HepG2 (cell line): ENCODE results near the gene NELL1. TPM values are rescaled to one million over a fixed set of nuclear protein-coding genes. Genes with fewer than 3 reads are reported as not detected.

Experiments used
- ATAC-seq: fragments of 200-7000 bp; cut with Tn5 transposase; 3 replicates; pipeline ENCODE4 v1.9.1; 2020; ENCODE audit warnings: mild to moderate bottlenecking, moderate library complexity
- BruUV-seq: library from RNA; stranded (reverse); fragments of 400-500 nt; replicated peaks from 2 replicates; lab custom pipeline; 2021; lab: Mats Ljungman, UMichigan
- CTCF ChIA-PET: fragments of 300-600 bp; formaldehyde crosslinking; extraction: SDS; loops from one replicate; lab custom pipeline; 2021; ENCODE audit warnings: low total read pairs, inconsistent platforms, low intra/inter-chr PET ratio; lab: Yijun Ruan, JAX
- POLR2A ChIA-PET: fragments of 350-600 bp; sonication (Branson Sonifier 250); formaldehyde crosslinking; loops from one replicate; lab custom pipeline; 2020; ENCODE audit warnings: antibody characterized with exemption, inconsistent platforms; lab: Yijun Ruan, JAX
- DNase-seq: peaks from one replicate; pipeline ENCODE4 v3.0.0-alpha.2; 2015; ENCODE audit warnings: low spot score
- FAIRE-seq: peaks from 3 replicates; lab custom pipeline; 2011; peaks lifted over from hg19 to GRCh38; lab: Jason Lieb, UNC
- H2AFZ ChIP-seq: one replicate; pipeline ENCODE4 v1.6.1; 2011; ENCODE audit warnings: low read length, inconsistent platforms
- H3K27ac ChIP-seq: fragments of 300-600 bp; 3 replicates; pipeline ENCODE4 v1.8.0; 2011; ENCODE audit warnings: mixed run types, mild to moderate bottlenecking, mixed read lengths, low read length, inconsistent platforms; ENCODE audit not compliant: insufficient read depth; ENCODE audit errors: extremely low read length
- H3K27me3 ChIP-seq, 2 experiments: fragments of 200-600 bp in 1 of 2; 2 replicates in 1 of 2; 3 replicates in 1 of 2; pipeline versions ENCODE4 v1.6.0 to v1.8.0; 2011; ENCODE audit warnings: low read length in 2 of 2, mild to moderate bottlenecking in 2 of 2, moderate library complexity in 2 of 2, inconsistent platforms in 1 of 2; ENCODE audit not compliant: insufficient read depth in 2 of 2, control insufficient read depth in 1 of 2
- H3K36me3 ChIP-seq, 2 experiments: fragments of 200-600 bp in 1 of 2; replicated peaks in 1 of 2; 2 replicates in 1 of 2; 3 replicates in 1 of 2; pipeline versions ENCODE4 v1.5.1 to v1.8.0; 2011; ENCODE audit warnings: low read length in 2 of 2, inconsistent platforms in 1 of 2; ENCODE audit not compliant: insufficient read depth in 2 of 2, control insufficient read depth in 1 of 2
- H3K4me1 ChIP-seq: 2 replicates; pipeline ENCODE4 v1.5.1; 2012; ENCODE audit warnings: low read length, inconsistent platforms; ENCODE audit not compliant: insufficient read depth
- H3K4me2 ChIP-seq: 2 replicates; pipeline ENCODE4 v1.6.0; 2011; ENCODE audit warnings: low read depth, low read length, inconsistent platforms
- H3K4me3 ChIP-seq, 3 experiments: fragments of 200-600 bp in 1 of 3; sonication (generic), shearing (Covaris generic) in 1 of 3; replicated peaks in 1 of 3; 2 replicates each; pipeline ENCODE4 v1.5.1; 2011 to 2016; ENCODE audit warnings: low read length in 3 of 3, inconsistent platforms in 2 of 3, low read depth in 2 of 3, mild to moderate bottlenecking in 2 of 3, control low read depth in 1 of 3, mixed read lengths in 1 of 3; ENCODE audit not compliant: insufficient read depth in 1 of 3
- H3K79me2 ChIP-seq: one replicate; pipeline ENCODE4 v1.6.1; 2011; ENCODE audit warnings: low read length, inconsistent platforms; ENCODE audit not compliant: insufficient read depth
- H3K9ac ChIP-seq: 2 replicates; pipeline ENCODE4 v1.6.0; 2011; ENCODE audit warnings: mild to moderate bottlenecking, low read depth, low read length, inconsistent platforms; ENCODE audit not compliant: insufficient read depth
- H3K9me3 ChIP-seq: 2 replicates; pipeline ENCODE4 v1.5.1; 2012; ENCODE audit warnings: mild to moderate bottlenecking, low read length
- H4K20me1 ChIP-seq: 2 replicates; pipeline ENCODE4 v1.6.0; 2011; ENCODE audit warnings: inconsistent platforms, mild to moderate bottlenecking, low read length, moderate library complexity; ENCODE audit not compliant: insufficient read depth
- MAFK ChIP-seq, 2 experiments: IDR thresholded peaks in 1 of 2; conservative IDR thresholded peaks in 1 of 2; 2 replicates each; pipeline ENCODE4 v1.6.1; 2011; ENCODE audit warnings: improper control_type of control experiment in 2 of 2, low read length in 2 of 2
- POLR2AphosphoS5 ChIP-seq: IDR thresholded peaks from 2 replicates; pipeline ENCODE4 v1.6.1; 2012; ENCODE audit warnings: low read depth, low read length
- TFDP2 ChIP-seq: sonication (generic); formaldehyde crosslinking; IDR thresholded peaks from 2 replicates; pipeline ENCODE4 v1.4.0; 2020; ENCODE audit warnings: missing genetic modification reagents
- ZFP36L2 ChIP-seq: sonication (generic); formaldehyde crosslinking; IDR thresholded peaks from 2 replicates; pipeline ENCODE4 v1.4.0; 2020; ENCODE audit warnings: missing genetic modification reagents
- ZNF234 ChIP-seq: sonication (generic); formaldehyde crosslinking; conservative IDR thresholded peaks from 2 replicates; pipeline ENCODE4 v1.5.1; 2020; ENCODE audit warnings: mild to moderate bottlenecking, missing genetic modification reagents
- WGBS: methylation state at CpG from one replicate; pipeline ENCODE4 v1.1.6; 2017; ENCODE audit warnings: low lambda C conversion rate; 5-methylcytosine and 5-hydroxymethylcytosine counted together
- in situ Hi-C: cut with HindIII; loops from 2 replicates; pipeline ENCODE4 v1.10.0; 2017; ENCODE audit warnings: low pct_unique_long_range_greater_than_20kb; ENCODE audit not compliant: extremely low pct_ligation_motif_present
- intact Hi-C: fragments of 100-400 bp; cut with micrococcal nuclease; formaldehyde crosslinking; loops from one replicate; pipeline ENCODE4 v1.10.0; 2022; ENCODE audit not compliant: unreplicated experiment
- polyA plus RNA-seq, 8 experiments: library from polyadenylated mRNA; depleted of rRNA in 3 of 8; stranded (reverse) in 7 of 8; unstranded in 1 of 8; fragments of >200 nt; fragmentation: Illumina TruSeq in 4 of 8; extraction: Trizol in 4 of 8; gene quantifications; 2 replicates each; pipeline versions ENCODE4 v1.2.1 to v1.2.3, GENCODE V29; 2011 to 2016; ENCODE audit warnings: low read depth in 4 of 8, missing spikeins in 1 of 8, mixed read lengths in 1 of 8; ENCODE audit not compliant: insufficient read depth in 1 of 8
- total RNA-seq, 5 experiments: library from RNA; depleted of rRNA; stranded (reverse); fragments of >200 nt; fragmentation: Illumina TruSeq; extraction: Trizol; gene quantifications; 2 replicates each; pipeline ENCODE4 v1.2.3, GENCODE V29; 2016; ENCODE audit warnings: low read depth in 1 of 5
- TF ChIP-seq, protein P1 (sequence below): sonication (generic); formaldehyde crosslinking; IDR thresholded peaks from 2 replicates; pipeline ENCODE4 v1.8.1; 2022; ENCODE audit warnings: mild to moderate bottlenecking, missing genetic modification reagents

Gene NELL1
- total and polyA plus RNA-seq, 2 of the 13 experiments (the other 11 are each of a cell fraction or from before 2014, with no cell fraction given): not detected

DNA sequence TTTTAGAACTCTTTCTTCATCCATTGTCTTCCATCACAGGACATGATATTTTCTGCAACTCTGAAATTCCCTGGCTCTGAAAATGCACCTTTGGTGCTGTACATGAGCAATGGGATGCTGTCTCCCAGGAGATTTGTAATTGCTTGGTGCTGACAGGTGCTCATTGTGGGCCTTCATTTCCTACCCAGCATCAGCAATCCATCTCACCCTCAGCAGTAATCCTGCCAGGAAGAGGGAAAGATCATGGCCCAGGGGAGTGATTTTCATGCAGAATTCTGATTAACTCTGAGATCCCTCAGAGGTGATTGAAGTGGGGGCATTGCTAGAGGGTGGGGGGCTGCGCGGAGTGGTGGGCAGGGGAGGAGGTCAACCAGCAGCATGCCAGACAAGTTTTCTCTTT is 651.7 kb downstream of the NELL1 start (continued):
- no peak for TF ChIP-seq TFDP2 (CRISPR knock-in tag)

DNA sequence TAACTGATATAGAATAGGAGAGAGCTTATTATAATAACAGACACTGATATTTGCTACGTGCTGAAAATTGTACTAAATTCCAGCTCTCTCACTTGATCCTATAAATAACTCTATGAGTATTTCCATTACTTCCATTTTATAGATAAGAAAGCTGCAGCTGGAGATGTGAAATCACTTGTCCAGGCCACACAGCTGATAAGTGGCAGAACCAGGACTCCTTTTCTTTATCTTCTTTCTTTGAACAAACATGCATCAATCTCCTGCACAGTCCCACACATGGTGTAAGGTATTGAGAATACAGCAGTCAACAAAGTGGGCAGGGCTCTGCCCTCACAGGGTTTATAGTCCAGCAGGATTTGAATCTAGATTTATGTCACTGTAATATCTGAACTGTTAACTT is 652.1 kb downstream of the NELL1 start:
- intact Hi-C loops: no loop called here
- no peak for ATAC-seq
- no peaks in the 10 kb centered on the region for H4K20me1 ChIP-seq
- ChIA-PET CTCF (no interaction called here), POLR2A (no interaction called here)
- 3% methylated on average over 1 of the region's 1 CpG for WGBS
- in situ Hi-C loops: no loop called here
- no peaks in the 10 kb centered on the region for H3K4me1 ChIP-seq
- no peaks in the 10 kb centered on the region for H3K36me3 ChIP-seq
- H3K27me3 ChIP-seq: no peaks in the 10 kb centered on the region
- no TSS peak for BruUV-seq
- TF ChIP-seq, protein P1, sequence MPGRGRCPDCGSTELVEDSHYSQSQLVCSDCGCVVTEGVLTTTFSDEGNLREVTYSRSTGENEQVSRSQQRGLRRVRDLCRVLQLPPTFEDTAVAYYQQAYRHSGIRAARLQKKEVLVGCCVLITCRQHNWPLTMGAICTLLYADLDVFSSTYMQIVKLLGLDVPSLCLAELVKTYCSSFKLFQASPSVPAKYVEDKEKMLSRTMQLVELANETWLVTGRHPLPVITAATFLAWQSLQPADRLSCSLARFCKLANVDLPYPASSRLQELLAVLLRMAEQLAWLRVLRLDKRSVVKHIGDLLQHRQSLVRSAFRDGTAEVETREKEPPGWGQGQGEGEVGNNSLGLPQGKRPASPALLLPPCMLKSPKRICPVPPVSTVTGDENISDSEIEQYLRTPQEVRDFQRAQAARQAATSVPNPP: no peak
- no peak for TF ChIP-seq MAFK (conservative IDR thresholded peaks at IDR 0.05 in 1 of 2, IDR thresholded peaks at IDR 0.05 in 1 of 2; ENCODE audit: low read length in 2 of 2)
- TF ChIP-seq ZNF234 (CRISPR knock-in tag): no peak
- no peak for TF ChIP-seq POLR2AphosphoS5
- no peak for TF ChIP-seq ZFP36L2 (CRISPR knock-in tag)
- DNase-seq: no peak
- H3K4me2 ChIP-seq: no peak overlapping the region
- no peak overlapping the region for H3K9ac ChIP-seq
- H3K27ac ChIP-seq: no peak overlapping the region
- H2AFZ ChIP-seq: no peak overlapping the region
- no peaks in the 10 kb centered on the region for H3K9me3 ChIP-seq
- no peaks in the 10 kb centered on the region for H3K79me2 ChIP-seq
- FAIRE-seq: no peak
- H3K4me3 ChIP-seq: no peak overlapping the region
